HFFc6 (cell line): ENCODE data around the gene CDK5RAP1. TPM values are rescaled to one million over a fixed set of nuclear protein-coding genes. Genes with fewer than 3 reads are reported as not detected.

Experiments
- DNase-seq: peaks from one replicate; pipeline ENCODE4 v3.0.0-alpha.2; 2018
- H3K27ac Mint-ChIP-seq: 2 replicates; pipeline ENCODE4 v1.8.0; 2020; ENCODE audit warnings: mild to moderate bottlenecking, mixed read lengths
- H3K27me3 Mint-ChIP-seq: 2 replicates; pipeline ENCODE4 v1.8.0; 2021; ENCODE audit warnings: mild to moderate bottlenecking, moderate library complexity, mixed read lengths; ENCODE audit not compliant: insufficient read depth
- H3K36me3 Mint-ChIP-seq: 2 replicates; pipeline ENCODE4 v1.8.0; 2021; ENCODE audit warnings: low read depth, mixed read lengths
- H3K4me1 Mint-ChIP-seq: 2 replicates; pipeline ENCODE4 v1.8.0; 2020; ENCODE audit warnings: low read depth, mixed read lengths
- H3K4me3 Mint-ChIP-seq: 2 replicates; pipeline ENCODE4 v1.8.0; 2020; ENCODE audit warnings: mild to moderate bottlenecking, moderate library complexity, mixed read lengths
- H3K9me3 Mint-ChIP-seq: 2 replicates; pipeline ENCODE4 v1.8.0; 2020; ENCODE audit warnings: mild to moderate bottlenecking, mixed read lengths
- total RNA-seq, 6 experiments: library from RNA; stranded (reverse); fragmentation: NEBNext Ultra II Directional; extraction: Animal tissue kit (Norgen Biotek cat#: 25700); gene quantifications; 2 replicates in 1 of 6; 3 replicates in 5 of 6; pipeline ENCODE4 v1.2.3, GENCODE V29; 2021
- TF ChIP-seq, protein P1 (sequence below): fragments of 200-600 bp; sonication (generic); IDR thresholded peaks from 2 replicates; pipeline ENCODE4 v1.5.0; 2021; ENCODE audit warnings: antibody characterized with exemption, mild to moderate bottlenecking

The CDK5RAP1 gene
- total RNA-seq, 6 experiments from 2014 or later: 22.8 to 28.4 (median 25.0) TPM

GRCh38 chr20:33334111-33334510 is 67.2 kb downstream of the CDK5RAP1 start:
- TF ChIP-seq, protein P1, sequence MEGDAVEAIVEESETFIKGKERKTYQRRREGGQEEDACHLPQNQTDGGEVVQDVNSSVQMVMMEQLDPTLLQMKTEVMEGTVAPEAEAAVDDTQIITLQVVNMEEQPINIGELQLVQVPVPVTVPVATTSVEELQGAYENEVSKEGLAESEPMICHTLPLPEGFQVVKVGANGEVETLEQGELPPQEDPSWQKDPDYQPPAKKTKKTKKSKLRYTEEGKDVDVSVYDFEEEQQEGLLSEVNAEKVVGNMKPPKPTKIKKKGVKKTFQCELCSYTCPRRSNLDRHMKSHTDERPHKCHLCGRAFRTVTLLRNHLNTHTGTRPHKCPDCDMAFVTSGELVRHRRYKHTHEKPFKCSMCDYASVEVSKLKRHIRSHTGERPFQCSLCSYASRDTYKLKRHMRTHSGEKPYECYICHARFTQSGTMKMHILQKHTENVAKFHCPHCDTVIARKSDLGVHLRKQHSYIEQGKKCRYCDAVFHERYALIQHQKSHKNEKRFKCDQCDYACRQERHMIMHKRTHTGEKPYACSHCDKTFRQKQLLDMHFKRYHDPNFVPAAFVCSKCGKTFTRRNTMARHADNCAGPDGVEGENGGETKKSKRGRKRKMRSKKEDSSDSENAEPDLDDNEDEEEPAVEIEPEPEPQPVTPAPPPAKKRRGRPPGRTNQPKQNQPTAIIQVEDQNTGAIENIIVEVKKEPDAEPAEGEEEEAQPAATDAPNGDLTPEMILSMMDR: no peak
- no peak overlapping the region for H3K4me3 Mint-ChIP-seq
- H3K4me1 Mint-ChIP-seq: 0 out of 2 replicates have a peak, but pooled peaks cover 8% of the 10 kb centered on the region
- no peak overlapping the region for H3K27ac Mint-ChIP-seq
- peaks cover 33% of the 10 kb centered on the region for H3K27me3 Mint-ChIP-seq
- no peaks in the 10 kb centered on the region for H3K9me3 Mint-ChIP-seq
- no peaks in the 10 kb centered on the region for H3K36me3 Mint-ChIP-seq
- no peak for DNase-seq

GRCh38 chr20:33333616-33334015 is 67.7 kb downstream of the CDK5RAP1 start:
- TF ChIP-seq, protein P1: no peak

GRCh38 chr20:33332905-33333456 is 68.3 kb downstream of the CDK5RAP1 start:
- TF ChIP-seq, protein P1: no peak
- no peaks in the 10 kb centered on the region for H3K9me3 Mint-ChIP-seq
- H3K4me1 Mint-ChIP-seq: 0 out of 2 replicates have a peak, but pooled peaks cover 8% of the 10 kb centered on the region
- H3K36me3 Mint-ChIP-seq: no peaks in the 10 kb centered on the region
- H3K27me3 Mint-ChIP-seq: peaks cover 42% of the 10 kb centered on the region
- DNase-seq: no peak
- no peak overlapping the region for H3K4me3 Mint-ChIP-seq
- no peak overlapping the region for H3K27ac Mint-ChIP-seq

More at GRCh38 chr20:33333616-33334015, 67.7 kb downstream of the CDK5RAP1 start:
- H3K27ac Mint-ChIP-seq: no peak overlapping the region
- 0 out of 2 replicates have a peak, but pooled peaks cover 8% of the 10 kb centered on the region for H3K4me1 Mint-ChIP-seq
- peaks cover 37% of the 10 kb centered on the region for H3K27me3 Mint-ChIP-seq
- H3K9me3 Mint-ChIP-seq: no peaks in the 10 kb centered on the region
- no peaks in the 10 kb centered on the region for H3K36me3 Mint-ChIP-seq
- H3K4me3 Mint-ChIP-seq: no peak overlapping the region
- DNase-seq: no peak

DNA sequence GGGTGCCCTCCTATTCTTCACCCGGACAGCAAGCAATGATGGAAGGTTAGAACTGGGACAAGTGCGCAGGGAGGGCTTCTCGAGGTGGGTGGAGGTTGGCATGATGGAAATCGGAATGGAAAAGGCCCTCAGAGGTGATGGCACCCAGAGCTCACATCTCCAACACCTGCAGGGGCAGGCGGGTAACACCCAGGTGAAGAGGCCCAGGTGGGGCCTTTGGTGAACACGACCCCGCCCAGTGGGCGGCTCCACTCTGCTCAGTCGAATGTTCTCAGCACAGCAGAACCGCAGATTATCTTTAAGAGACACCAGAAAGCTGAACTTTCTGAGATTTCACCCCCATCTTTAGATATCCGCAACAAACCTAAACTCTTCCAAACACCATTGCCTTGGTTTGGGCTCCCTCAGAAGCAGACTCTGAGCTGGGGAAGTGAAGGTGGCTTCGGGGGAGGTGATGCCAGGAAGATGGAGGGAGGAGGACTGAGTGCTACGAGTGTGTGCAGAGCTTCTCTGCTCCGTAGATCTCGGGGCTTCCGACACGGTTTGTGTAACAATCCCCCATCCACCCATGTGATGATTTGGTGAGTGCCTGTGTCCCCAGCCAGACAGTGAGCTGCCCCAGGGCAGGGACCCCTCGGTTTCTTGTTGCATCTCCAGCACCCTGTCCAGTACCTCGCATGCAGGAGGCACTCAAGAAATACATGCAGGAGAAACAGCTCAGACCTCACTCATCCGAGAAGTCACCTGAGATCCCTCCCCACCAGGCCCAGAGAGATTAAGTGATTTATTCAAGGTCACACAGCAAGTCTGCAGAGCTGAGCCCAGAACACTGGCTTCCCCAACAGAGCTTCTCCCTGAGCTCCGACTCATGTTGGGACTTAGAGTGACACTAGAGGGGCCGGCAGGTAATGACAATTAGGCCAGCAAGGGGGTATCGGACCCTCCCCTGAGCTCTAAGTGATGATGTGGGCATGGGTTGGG is 72.9 kb downstream of the CDK5RAP1 start:
- TF ChIP-seq, protein P1: no peak
- H3K27ac Mint-ChIP-seq: no peak overlapping the region
- no peaks in the 10 kb centered on the region for H3K9me3 Mint-ChIP-seq
- no peak overlapping the region for H3K4me3 Mint-ChIP-seq
- H3K36me3 Mint-ChIP-seq: no peaks in the 10 kb centered on the region
- no peaks in the 10 kb centered on the region for H3K4me1 Mint-ChIP-seq
- no peak for DNase-seq
- H3K27me3 Mint-ChIP-seq: peaks cover 55% of the 10 kb centered on the region

GRCh38 chr20:33325350-33325749 is 76.0 kb downstream of the CDK5RAP1 start:
- H3K4me1 Mint-ChIP-seq: no peaks in the 10 kb centered on the region
- no peak overlapping the region for H3K27ac Mint-ChIP-seq
- peaks cover 52% of the 10 kb centered on the region for H3K27me3 Mint-ChIP-seq
- H3K9me3 Mint-ChIP-seq: no peaks in the 10 kb centered on the region
- DNase-seq: no peak
- no peaks in the 10 kb centered on the region for H3K36me3 Mint-ChIP-seq
- TF ChIP-seq, protein P1: no peak
- no peak overlapping the region for H3K4me3 Mint-ChIP-seq
